Upper lobe of right lung (tissue), 1 donor: ENCODE data around the gene TVP23A. TPM values are rescaled to one million over a fixed set of nuclear protein-coding genes. Genes with fewer than 3 reads are reported as not detected.

Source experiments
- ATAC-seq: fragments of 200-7000 bp; cut with Tn5 transposase; one replicate; pipeline ENCODE4 v1.9.1; 2020; ENCODE audit warnings: mild to moderate bottlenecking, moderate library complexity
- DNase-seq: peaks from one replicate; pipeline ENCODE4 v3.0.0-alpha.2; 2020
- H3K27ac ChIP-seq: fragments of 200-600 bp; one replicate; pipeline ENCODE4 v1.8.0; 2022
- H3K27me3 ChIP-seq: fragments of 200-600 bp; one replicate; pipeline ENCODE4 v1.8.0; 2022; ENCODE audit warnings: mild to moderate bottlenecking
- H3K36me3 ChIP-seq: fragments of 200-600 bp; one replicate; pipeline ENCODE4 v1.8.0; 2022
- H3K4me1 ChIP-seq: fragments of 200-600 bp; one replicate; pipeline ENCODE4 v1.8.0; 2022
- H3K4me3 ChIP-seq: fragments of 200-600 bp; one replicate; pipeline ENCODE4 v1.8.0; 2022; ENCODE audit warnings: mild to moderate bottlenecking
- H3K9me3 ChIP-seq: fragments of 200-600 bp; one replicate; pipeline ENCODE4 v1.8.0; 2022
- intact Hi-C: fragments of 100-400 bp; cut with DNase I; formaldehyde crosslinking; loops from one replicate; pipeline ENCODE4 v1.11.0; 2022
- total RNA-seq: library from RNA; stranded (reverse); fragmentation: NEBNext Ultra II Directional; extraction: Animal tissue kit (Norgen Biotek cat#: 25700); gene quantifications from one replicate; pipeline ENCODE4 v1.2.1, GENCODE V29; 2021
- TF ChIP-seq, protein P1 (sequence below): fragments of 200-600 bp; IDR thresholded peaks from one replicate; pipeline ENCODE4 v1.8.0; 2022; ENCODE audit warnings: antibody characterized with exemption
- donor health status: DM: no; HTN: yes; CAD: no; lungs with severe emphysema.

TVP23A gene
- total RNA-seq, 1 donor from 2014 or later, result 0.69 TPM

DNA sequence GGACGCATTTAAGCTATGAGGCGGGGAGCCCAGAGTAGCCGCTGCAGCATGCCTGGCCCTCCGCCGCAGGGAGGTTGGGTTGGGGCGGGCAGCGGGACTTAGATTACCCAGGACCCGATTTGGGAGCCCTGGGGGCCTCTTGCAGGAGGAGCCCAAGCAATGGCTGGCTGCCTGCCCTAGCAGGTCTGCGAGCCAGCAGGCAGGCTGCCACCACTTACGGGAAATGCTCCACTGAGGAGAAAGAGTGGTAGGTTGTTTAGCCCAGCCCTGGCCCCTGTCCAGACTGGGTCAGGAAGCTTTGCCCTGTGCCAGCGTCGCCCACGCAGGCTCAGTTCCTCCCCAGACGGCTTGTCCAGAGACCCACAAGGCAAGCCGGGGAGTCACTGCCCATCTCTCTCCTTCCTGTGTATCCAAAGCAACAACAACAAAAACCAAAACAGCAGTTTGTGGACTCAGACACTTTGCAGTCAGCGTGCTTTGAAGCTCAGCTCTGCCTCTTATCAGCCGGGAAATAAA lies 10.3 kb upstream of the TVP23A start:
- TF ChIP-seq, protein P1, sequence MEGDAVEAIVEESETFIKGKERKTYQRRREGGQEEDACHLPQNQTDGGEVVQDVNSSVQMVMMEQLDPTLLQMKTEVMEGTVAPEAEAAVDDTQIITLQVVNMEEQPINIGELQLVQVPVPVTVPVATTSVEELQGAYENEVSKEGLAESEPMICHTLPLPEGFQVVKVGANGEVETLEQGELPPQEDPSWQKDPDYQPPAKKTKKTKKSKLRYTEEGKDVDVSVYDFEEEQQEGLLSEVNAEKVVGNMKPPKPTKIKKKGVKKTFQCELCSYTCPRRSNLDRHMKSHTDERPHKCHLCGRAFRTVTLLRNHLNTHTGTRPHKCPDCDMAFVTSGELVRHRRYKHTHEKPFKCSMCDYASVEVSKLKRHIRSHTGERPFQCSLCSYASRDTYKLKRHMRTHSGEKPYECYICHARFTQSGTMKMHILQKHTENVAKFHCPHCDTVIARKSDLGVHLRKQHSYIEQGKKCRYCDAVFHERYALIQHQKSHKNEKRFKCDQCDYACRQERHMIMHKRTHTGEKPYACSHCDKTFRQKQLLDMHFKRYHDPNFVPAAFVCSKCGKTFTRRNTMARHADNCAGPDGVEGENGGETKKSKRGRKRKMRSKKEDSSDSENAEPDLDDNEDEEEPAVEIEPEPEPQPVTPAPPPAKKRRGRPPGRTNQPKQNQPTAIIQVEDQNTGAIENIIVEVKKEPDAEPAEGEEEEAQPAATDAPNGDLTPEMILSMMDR, result no peak
- Histone ChIP-seq H3K27me3 (no peaks in the 10 kb centered on the region), H3K36me3 (no peaks in the 10 kb centered on the region), H3K9me3 (no peaks in the 10 kb centered on the region), H3K27ac (peak overlapping the region; percentile 88), H3K4me3 (peak overlapping the region; percentile 17), H3K4me1 (peaks cover 34% of the 10 kb centered on the region)
- intact Hi-C loops, result no loop called here
- DNase-seq (peak; percentile 97), ATAC-seq (peak; percentile 91)

DNA sequence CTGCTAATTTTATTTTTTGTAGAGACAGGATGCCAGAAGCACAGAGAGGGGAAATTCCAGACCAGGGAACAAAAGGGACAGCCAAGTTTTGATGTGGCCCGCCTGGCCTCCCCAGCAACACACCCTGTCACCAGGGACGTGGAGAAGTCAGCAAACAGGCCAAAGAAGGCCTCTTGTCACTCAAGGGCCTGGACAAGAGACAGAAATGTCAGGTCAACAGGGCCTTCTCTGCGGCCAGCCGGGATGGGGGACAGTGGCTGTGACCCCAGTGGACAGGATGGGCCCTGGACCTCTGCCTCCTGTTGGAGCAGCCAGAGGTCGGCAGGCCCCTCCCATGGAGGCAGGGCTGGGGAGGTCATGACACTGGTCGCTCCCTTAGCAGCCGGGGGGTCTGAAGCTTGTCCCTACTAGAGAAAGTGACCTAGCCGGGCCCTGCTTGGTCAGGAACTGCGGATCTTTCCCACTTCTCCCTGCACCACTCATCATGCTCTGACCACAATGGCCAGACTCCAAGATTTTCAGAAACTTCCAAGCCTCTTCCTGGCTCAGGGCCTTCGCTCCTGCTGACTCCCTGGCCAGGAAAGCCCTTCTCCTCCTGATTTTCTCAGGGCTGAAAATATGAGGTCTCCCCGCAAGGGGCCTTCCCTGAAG lies 9.2 kb upstream of the TVP23A start:
- DNase-seq (peak; percentile 81), ATAC-seq (peak; percentile 54)
- Histone ChIP-seq H3K36me3 (no peaks in the 10 kb centered on the region), H3K4me1 (peaks cover 34% of the 10 kb centered on the region), H3K27me3 (no peaks in the 10 kb centered on the region), H3K4me3 (no peak overlapping the region), H3K27ac (peak overlapping the region; percentile 88), H3K9me3 (no peaks in the 10 kb centered on the region)
- intact Hi-C loops, result no loop called here
- TF ChIP-seq, protein P1, result no peak

DNA sequence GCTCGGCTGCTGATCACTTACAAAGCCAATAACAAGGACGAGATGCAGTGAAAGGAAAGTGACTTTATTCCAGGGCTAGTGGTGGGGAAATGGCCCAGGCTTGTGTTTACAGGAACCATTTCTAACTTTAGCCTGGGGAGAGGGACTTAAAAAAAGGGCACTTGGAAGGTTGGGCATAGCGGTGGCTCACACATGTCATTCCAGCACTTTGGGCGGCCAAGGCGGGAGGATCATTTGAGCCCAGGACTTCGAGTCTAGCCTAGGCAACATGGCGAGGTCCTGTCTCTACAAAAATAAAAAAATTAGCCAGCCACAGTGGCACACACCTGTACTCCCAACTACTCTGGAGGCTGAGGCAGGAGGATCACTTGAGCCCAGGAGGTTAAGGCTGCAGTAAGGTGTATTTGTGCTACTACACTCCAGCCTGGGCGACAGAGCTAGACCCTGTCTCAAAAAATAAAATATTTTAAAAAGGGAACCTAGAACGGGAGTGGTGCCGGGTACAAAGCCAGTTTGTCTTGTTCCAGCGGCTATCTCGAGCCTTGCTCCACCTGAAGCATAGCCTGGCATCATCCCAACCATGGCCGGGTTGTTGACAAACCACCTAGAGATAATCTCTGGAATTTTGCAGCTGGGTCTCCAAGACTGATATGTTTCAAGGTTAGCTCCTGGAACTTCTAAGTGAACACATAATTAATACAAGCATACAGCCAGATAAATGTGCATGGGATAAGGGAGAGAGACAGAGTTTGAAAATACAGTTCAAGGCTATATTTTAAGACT lies 5.7 kb upstream of the TVP23A start:
- Histone ChIP-seq H3K36me3 (no peaks in the 10 kb centered on the region), H3K27ac (no peak overlapping the region), H3K27me3 (no peaks in the 10 kb centered on the region), H3K9me3 (no peaks in the 10 kb centered on the region), H3K4me3 (no peak overlapping the region), H3K4me1 (peaks cover 27% of the 10 kb centered on the region)
- TF ChIP-seq, protein P1, result no peak
- DNase-seq (peak; percentile 81), ATAC-seq (peak; percentile 2)
- intact Hi-C loops, result no loop called here

DNA sequence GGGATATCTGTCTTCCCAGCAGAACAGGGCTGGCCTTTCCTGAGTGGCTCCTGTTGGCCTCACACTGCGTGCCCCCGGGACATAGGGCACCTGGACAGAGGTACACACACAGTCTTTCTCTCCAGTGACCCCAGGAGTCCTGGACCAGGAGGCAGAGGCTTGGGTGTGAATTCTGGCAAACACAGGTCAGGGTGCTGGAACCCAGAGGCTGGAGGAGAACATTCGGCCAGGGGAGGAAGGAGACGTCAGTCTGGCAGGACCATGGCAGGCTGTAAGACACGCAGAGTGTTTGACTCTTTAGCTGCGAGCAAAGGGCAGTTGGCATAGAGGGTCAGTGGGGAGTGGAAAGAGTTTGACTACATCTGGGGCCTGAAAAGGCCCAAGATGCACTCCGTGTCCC lies 4.1 kb upstream of the TVP23A start:
- Histone ChIP-seq H3K4me1 (peaks cover 12% of the 10 kb centered on the region), H3K27me3 (no peaks in the 10 kb centered on the region), H3K36me3 (no peaks in the 10 kb centered on the region), H3K9me3 (no peaks in the 10 kb centered on the region), H3K4me3 (no peak overlapping the region), H3K27ac (no peak overlapping the region)
- intact Hi-C loops, result no loop called here
- DNase-seq (no peak), ATAC-seq (no peak)
- TF ChIP-seq, protein P1, result no peak

DNA sequence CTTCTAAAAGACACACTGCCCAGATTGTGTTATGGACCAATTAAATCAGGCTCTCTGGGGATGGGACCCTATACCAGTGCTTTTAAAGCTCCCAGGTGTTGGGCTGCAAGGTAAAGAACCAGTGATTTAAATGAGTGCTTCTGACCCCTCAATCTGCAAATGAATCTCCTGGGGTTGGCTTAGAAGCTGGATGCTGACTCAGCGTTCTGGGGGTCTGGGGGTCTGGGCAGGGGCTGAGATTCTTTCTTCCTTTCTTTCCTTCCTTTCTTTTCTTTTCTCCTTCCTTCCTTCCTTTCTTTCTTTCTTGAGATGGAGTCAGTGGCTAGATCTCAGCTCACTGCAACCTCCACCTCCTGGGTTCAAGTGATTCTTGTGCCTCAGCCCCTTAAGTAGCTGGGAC lies 2.0 kb upstream of the TVP23A start:
- Histone ChIP-seq H3K27ac (no peak overlapping the region), H3K36me3 (no peaks in the 10 kb centered on the region), H3K9me3 (no peaks in the 10 kb centered on the region), H3K4me3 (no peak overlapping the region), H3K4me1 (no peaks in the 10 kb centered on the region), H3K27me3 (no peaks in the 10 kb centered on the region)
- TF ChIP-seq, protein P1, result no peak
- ATAC-seq (no peak), DNase-seq (no peak)
- intact Hi-C loops, result no loop called here
